ENCODE results near the gene RAB24.

GRCh38 chr5:177253252-177253651 lies 50.3 kb downstream of the RAB24 start:
- TF ChIP-seq POLR2AphosphoS5 (IDR thresholded peaks at IDR 0.05) (no peak), TAF1 (IDR thresholded peaks at IDR 0.05; ENCODE audit: low read depth) (no peak)
- TF ChIP-seq, protein P1, sequence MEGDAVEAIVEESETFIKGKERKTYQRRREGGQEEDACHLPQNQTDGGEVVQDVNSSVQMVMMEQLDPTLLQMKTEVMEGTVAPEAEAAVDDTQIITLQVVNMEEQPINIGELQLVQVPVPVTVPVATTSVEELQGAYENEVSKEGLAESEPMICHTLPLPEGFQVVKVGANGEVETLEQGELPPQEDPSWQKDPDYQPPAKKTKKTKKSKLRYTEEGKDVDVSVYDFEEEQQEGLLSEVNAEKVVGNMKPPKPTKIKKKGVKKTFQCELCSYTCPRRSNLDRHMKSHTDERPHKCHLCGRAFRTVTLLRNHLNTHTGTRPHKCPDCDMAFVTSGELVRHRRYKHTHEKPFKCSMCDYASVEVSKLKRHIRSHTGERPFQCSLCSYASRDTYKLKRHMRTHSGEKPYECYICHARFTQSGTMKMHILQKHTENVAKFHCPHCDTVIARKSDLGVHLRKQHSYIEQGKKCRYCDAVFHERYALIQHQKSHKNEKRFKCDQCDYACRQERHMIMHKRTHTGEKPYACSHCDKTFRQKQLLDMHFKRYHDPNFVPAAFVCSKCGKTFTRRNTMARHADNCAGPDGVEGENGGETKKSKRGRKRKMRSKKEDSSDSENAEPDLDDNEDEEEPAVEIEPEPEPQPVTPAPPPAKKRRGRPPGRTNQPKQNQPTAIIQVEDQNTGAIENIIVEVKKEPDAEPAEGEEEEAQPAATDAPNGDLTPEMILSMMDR (IDR thresholded peaks at IDR 0.05; ENCODE audit: poor library complexity, severe bottlenecking), result no peak

Data from neural cell (in vitro differentiated cells).